Lower leg skin (tissue), 3 donors: Measurements from ENCODE around the gene DOCK10.

ENCODE experiments used
- CTCF ChIP-seq, 3 donors: fragments of 450-650 bp; IDR thresholded peaks; one replicate each; pipeline ENCODE4 v1.5.1; 2016; ENCODE audit warnings: antibody characterized with exemption in 3 of 3, mild to moderate bottlenecking in 3 of 3, moderate library complexity in 2 of 3
- POLR2A ChIP-seq, 2 donors: fragments of 450-650 bp; IDR thresholded peaks; one replicate each; pipeline ENCODE4 v1.6.1; 2016 to 2017; ENCODE audit warnings: antibody characterized with exemption in 2 of 2, mild to moderate bottlenecking in 1 of 2, moderate library complexity in 1 of 2

GRCh38 chr2:225013425-225014365, 28.6 kb downstream of the DOCK10 start:
- TF ChIP-seq CTCF (IDR thresholded peaks at IDR 0.05) = no peak
- no peak for TF ChIP-seq POLR2A (IDR thresholded peaks at IDR 0.05)
